HG03521 (cell line): ENCODE data around the gene TAGLN.
A peak's percentile ranks its signal among the peaks of the same experiment; 100 is the strongest.

ENCODE experiments used
- ATAC-seq: cut with Tn5 transposase; IDR thresholded peaks from one replicate; pipeline ENCODE4 v1.9.1; 2021; ENCODE audit warnings: mild to moderate bottlenecking, moderate library complexity; ENCODE audit not compliant: unreplicated experiment

TAGLN gene

GRCh38 chr11:117229931-117230285, 30.7 kb downstream of the TAGLN start:
- no peak for ATAC-seq

- ATAC-seq: no peak
Measured at GRCh38 chr11:117230286-117230961, 31.3 kb downstream of the TAGLN start.

GRCh38 chr11:117230999-117231841, 32.0 kb downstream of the TAGLN start:
- no peak for ATAC-seq

GRCh38 chr11:117231842-117232091, 32.6 kb downstream of the TAGLN start, which contains the start of gene PCSK7:
PCSK7 (minus strand) TSS chr11:117232073; CDS start chr11:117229844, 2,229 bp downstream.
- ATAC-seq: no peak

- peak; percentile 72 for ATAC-seq
Measured at GRCh38 chr11:117232092-117232878, 33.1 kb downstream of the TAGLN start, which contains the start of gene RNF214. RNF214 (plus strand) TSS chr11:117232671; CDS start chr11:117234273, 1,602 bp downstream.

- peak; percentile 8 for ATAC-seq
Measured at GRCh38 chr11:117232911-117233409, 33.8 kb downstream of the TAGLN start.

GRCh38 chr11:117238221-117238620, 39.1 kb downstream of the TAGLN start:
- ATAC-seq: no peak

- ATAC-seq: no peak
Measured at GRCh38 chr11:117239295-117239694, 40.1 kb downstream of the TAGLN start.

GRCh38 chr11:117248341-117248740, 49.2 kb downstream of the TAGLN start:
- no peak for ATAC-seq

GRCh38 chr11:117249571-117249970, 50.4 kb downstream of the TAGLN start:
- ATAC-seq: no peak

- no peak for ATAC-seq
Measured at GRCh38 chr11:117251506-117251905, 52.3 kb downstream of the TAGLN start.

GRCh38 chr11:117255966-117256365, 56.8 kb downstream of the TAGLN start:
- no peak for ATAC-seq

- ATAC-seq: no peak
Measured at GRCh38 chr11:117256573-117256972, 57.4 kb downstream of the TAGLN start.
